Endothelial cell of coronary artery (primary cell): ENCODE measurements around the gene UQCRFS1. TPM values are rescaled to one million over a fixed set of nuclear protein-coding genes. Genes with fewer than 3 reads are reported as not detected.

Source experiments
- total RNA-seq: library from RNA; depleted of rRNA; stranded (reverse); fragments of >200 nt; gene quantifications from 2 replicates; pipeline ENCODE4 v1.2.3, GENCODE V29; 2014

Gene UQCRFS1
- 24.0 and 32.4 TPM in 2 replicates for total RNA-seq

DNA sequence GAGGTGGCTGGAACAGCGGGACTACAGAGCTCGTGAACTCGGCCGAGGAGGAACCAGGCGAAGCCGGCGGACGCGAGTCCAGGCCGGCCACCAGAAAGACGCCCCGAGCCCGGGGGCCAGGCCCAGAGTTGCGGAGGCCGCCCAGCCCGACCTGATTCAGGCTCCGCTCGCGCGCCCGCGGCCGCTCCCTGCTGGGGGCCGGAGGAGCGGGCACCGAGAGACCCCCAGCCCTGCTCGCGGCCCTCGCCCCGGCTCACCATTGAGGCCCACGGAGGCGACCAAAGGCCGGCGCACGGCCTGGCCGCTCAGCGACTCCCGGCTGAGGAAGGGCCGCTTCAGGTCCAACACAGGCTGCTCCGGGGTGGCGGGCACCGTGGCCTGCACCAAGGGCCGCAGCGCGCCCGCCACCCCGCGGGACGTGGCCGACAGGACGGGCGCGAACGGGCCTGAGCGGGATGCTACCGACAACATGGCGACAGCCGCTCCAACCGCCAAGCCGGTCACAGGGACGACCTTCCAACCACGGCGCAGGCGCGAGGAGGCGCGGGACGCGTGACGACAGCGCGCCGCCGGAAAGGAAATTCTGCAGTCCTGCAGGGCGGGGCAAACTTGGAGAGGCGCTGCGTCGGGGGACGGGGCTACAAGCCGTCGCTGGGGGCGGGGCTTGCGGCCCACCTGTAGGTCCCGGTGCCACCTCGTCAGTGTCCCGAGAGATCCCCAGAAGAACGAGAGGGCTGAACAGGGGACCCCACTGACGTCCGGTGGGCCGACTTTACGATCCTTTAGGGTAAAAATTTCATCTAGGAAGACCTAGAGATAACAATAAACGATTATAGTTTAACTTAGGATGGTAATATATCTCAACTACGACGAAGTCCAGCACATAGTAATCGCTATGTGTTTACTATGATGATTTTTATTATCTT, at the start of gene UQCRFS1:
TSS of gene UQCRFS1 (minus strand) at position 504 of the 926 bp plus-strand sequence. CDS start at position 471, 33 bp downstream.

